Measurements from ENCODE around the gene SRC. TPM values are rescaled to one million over a fixed set of nuclear protein-coding genes. Genes with fewer than 3 reads are reported as not detected.

SRC gene
- total RNA-seq, 4 donors from 2014 or later = 1.0 to 2.3 (median 1.8) TPM

- DNase-seq (no peak), ATAC-seq (no peak)
- no peaks in the 10 kb centered on the region for H3K9me3 ChIP-seq
- in situ Hi-C loops (cut with MboI; ENCODE audit: low sequenced_read_pairs in 4 of 4) (no loop called here), intact Hi-C loops (cut with DNase I; ENCODE audit: low total_unique reads) (no loop called here)
- H3K36me3 ChIP-seq = no peaks in the 10 kb centered on the region
- H3K4me3 ChIP-seq = no peak overlapping the region
- peaks cover 0 to 3% of the 10 kb centered on the region in 2 donors for H3K4me1 ChIP-seq
- H3K27ac ChIP-seq = no peak overlapping the region
- H3K27me3 ChIP-seq = peaks cover 20 to 23% (median 20%) of the 10 kb centered on the region in 3 donors
- no peak for TF ChIP-seq POLR2A (IDR thresholded peaks at IDR 0.05)
- TF ChIP-seq, protein P1, sequence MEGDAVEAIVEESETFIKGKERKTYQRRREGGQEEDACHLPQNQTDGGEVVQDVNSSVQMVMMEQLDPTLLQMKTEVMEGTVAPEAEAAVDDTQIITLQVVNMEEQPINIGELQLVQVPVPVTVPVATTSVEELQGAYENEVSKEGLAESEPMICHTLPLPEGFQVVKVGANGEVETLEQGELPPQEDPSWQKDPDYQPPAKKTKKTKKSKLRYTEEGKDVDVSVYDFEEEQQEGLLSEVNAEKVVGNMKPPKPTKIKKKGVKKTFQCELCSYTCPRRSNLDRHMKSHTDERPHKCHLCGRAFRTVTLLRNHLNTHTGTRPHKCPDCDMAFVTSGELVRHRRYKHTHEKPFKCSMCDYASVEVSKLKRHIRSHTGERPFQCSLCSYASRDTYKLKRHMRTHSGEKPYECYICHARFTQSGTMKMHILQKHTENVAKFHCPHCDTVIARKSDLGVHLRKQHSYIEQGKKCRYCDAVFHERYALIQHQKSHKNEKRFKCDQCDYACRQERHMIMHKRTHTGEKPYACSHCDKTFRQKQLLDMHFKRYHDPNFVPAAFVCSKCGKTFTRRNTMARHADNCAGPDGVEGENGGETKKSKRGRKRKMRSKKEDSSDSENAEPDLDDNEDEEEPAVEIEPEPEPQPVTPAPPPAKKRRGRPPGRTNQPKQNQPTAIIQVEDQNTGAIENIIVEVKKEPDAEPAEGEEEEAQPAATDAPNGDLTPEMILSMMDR (IDR thresholded peaks at IDR 0.05 in 4 of 5, conservative IDR thresholded peaks at IDR 0.05 in 1 of 5) = no peak
These were observed 58.5 kb downstream of the SRC start for GRCh38 chr20:37404461-37404890.

- H3K4me1 ChIP-seq = peaks cover 0 to 3% of the 10 kb centered on the region in 2 donors
- in situ Hi-C loops (cut with MboI; ENCODE audit: low sequenced_read_pairs in 4 of 4) (no loop called here), intact Hi-C loops (cut with DNase I; ENCODE audit: low total_unique reads) (no loop called here)
- ATAC-seq = no peak
- DNase-seq = no peak
- H3K4me3 ChIP-seq = no peak overlapping the region
- H3K27me3 ChIP-seq = peaks cover 27 to 31% (median 30%) of the 10 kb centered on the region in 3 donors
- H3K9me3 ChIP-seq = no peaks in the 10 kb centered on the region
- no peaks in the 10 kb centered on the region for H3K36me3 ChIP-seq
- no peak overlapping the region for H3K27ac ChIP-seq
- TF ChIP-seq, protein P1 (IDR thresholded peaks at IDR 0.05 in 4 of 5, conservative IDR thresholded peaks at IDR 0.05 in 1 of 5) = no peak
- no peak for TF ChIP-seq POLR2A (IDR thresholded peaks at IDR 0.05)
These were observed 59.5 kb downstream of the SRC start for GRCh38 chr20:37405351-37405897.

- TF ChIP-seq, protein P1 (IDR thresholded peaks at IDR 0.05 in 4 of 5, conservative IDR thresholded peaks at IDR 0.05 in 1 of 5) = no peak
- no peak for TF ChIP-seq POLR2A (IDR thresholded peaks at IDR 0.05)
- no peaks in the 10 kb centered on the region for H3K9me3 ChIP-seq
- H3K27me3 ChIP-seq = peaks cover 27 to 34% (median 31%) of the 10 kb centered on the region in 3 donors
- H3K36me3 ChIP-seq = no peaks in the 10 kb centered on the region
- in situ Hi-C loops (cut with MboI; ENCODE audit: low sequenced_read_pairs in 4 of 4) = no loop called here
- H3K27ac ChIP-seq = no peak overlapping the region
- ATAC-seq (peak; percentile 43 to 58), DNase-seq (no peak)
- peak overlapping the region; percentile 21 to 49 (median 32) for H3K4me3 ChIP-seq
- intact Hi-C loops (cut with DNase I; ENCODE audit: low total_unique reads) = loop anchor here (2.0 kb wide), 1 partner anchor 128 kb away; no protein-coding TSS in a partner anchor
- H3K4me1 ChIP-seq = peaks cover 0 to 3% of the 10 kb centered on the region in 2 donors
These were observed 60.4 kb downstream of the SRC start for GRCh38 chr20:37406010-37406998.

GRCh38 chr20:37407019-37407566 lies 61.2 kb downstream of the SRC start:
- intact Hi-C loops (cut with DNase I; ENCODE audit: low total_unique reads) = loop anchor here (2.0 kb wide), 1 partner anchor 128 kb away; no protein-coding TSS in a partner anchor
- Histone ChIP-seq H3K27ac (no peak overlapping the region), H3K9me3 (no peaks in the 10 kb centered on the region), H3K27me3 (peaks cover 27 to 34% (median 31%) of the 10 kb centered on the region in 3 donors), H3K4me3 (peak overlapping the region; percentile 21 to 49 (median 32)), H3K4me1 (peaks cover 0 to 3% of the 10 kb centered on the region in 2 donors), H3K36me3 (no peaks in the 10 kb centered on the region)
- no peak for ATAC-seq
- DNase-seq = no peak
- TF ChIP-seq, protein P1 (IDR thresholded peaks at IDR 0.05 in 4 of 5, conservative IDR thresholded peaks at IDR 0.05 in 1 of 5) = no peak
- TF ChIP-seq POLR2A (IDR thresholded peaks at IDR 0.05) = no peak
- in situ Hi-C loops (cut with MboI; ENCODE audit: low sequenced_read_pairs in 4 of 4) = no loop called here

Measured in gastrocnemius medialis (tissue), 4 donors.